Left kidney (tissue), 8 donors: ENCODE results near the gene REM1. TPM values are rescaled to one million over a fixed set of nuclear protein-coding genes. Genes with fewer than 3 reads are reported as not detected.
"Not testable (repeated sequence)": the region's sequence is repeated elsewhere in the genome, so short reads cannot be mapped to it uniquely, and the experiment has no call there.

Experiments used
- DNase-seq: peaks from one replicate; pipeline ENCODE4 v3.0.0-alpha.2; 2013
- long read RNA-seq, 8 donors: transcript quantifications; one replicate each; lab custom pipeline, GENCODE V29; 2026
- polyA plus RNA-seq: library from polyadenylated mRNA; unstranded; fragments of 120-200 nt; gene quantifications from one replicate; pipeline ENCODE4 v1.2.1, GENCODE V29; 2013; ENCODE audit not compliant: insufficient read length

Gene REM1, protein sequence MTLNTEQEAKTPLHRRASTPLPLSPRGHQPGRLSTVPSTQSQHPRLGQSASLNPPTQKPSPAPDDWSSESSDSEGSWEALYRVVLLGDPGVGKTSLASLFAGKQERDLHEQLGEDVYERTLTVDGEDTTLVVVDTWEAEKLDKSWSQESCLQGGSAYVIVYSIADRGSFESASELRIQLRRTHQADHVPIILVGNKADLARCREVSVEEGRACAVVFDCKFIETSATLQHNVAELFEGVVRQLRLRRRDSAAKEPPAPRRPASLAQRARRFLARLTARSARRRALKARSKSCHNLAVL
- 0.28 TPM for polyA plus RNA-seq
- long read RNA-seq, donor 1, partial matches to known transcripts = 0 of 1 reads
- long read RNA-seq, donor 1, other reads (novel, unspliced or antisense) = 0 of 1 reads
- long read RNA-seq, donor 2 = 0 reads
- long read RNA-seq, donor 3 = 0 reads
- long read RNA-seq, donor 4 = 0 reads
- long read RNA-seq, donor 5 = 0 reads
- long read RNA-seq, donor 6 = 0 reads
- long read RNA-seq, donor 7, partial matches to known transcripts = 0 of 1 reads
- long read RNA-seq, donor 7, other reads (novel, unspliced or antisense) = 0 of 1 reads
- long read RNA-seq, donor 8 = 0 reads

DNA sequence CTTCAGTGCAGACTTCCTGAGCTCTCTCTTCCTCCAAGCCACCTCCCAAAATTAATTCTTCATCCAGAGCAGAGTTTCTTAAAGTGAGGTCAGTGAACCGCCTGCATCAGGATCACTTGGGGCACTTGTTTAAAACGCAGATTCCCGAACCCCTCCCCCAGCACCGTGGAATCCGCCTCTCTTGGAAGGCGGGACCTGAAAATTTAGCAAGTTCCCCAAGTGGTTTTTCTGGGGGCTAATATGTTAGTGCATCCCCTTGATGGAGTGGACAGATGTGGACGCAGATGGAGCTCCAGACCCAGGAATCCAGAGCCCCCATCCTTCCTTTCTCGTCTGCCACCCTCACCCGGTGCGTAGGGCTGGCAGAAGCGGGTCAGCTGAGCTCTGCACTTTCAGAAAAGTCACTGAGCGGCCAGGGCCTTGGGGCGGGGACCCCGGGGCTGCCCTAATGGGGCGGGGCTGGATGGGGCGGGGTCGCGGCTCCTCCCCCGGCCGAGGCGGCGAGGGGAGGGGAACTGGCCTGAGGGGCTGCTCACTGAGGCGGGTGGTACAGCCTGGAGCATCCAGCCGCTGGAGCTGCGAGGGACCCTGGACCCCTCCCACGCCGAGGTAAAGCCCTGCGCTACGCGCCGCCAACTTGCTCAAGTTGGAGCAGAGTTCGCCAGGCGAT, at the start of gene REM1, which contains the start of gene DEFB124:
Gene REM1 (plus strand): TSS at position 531 of the 670 bp plus-strand sequence. CDS start 1,158 bp downstream, outside the sequence.
Gene DEFB124 (minus strand): TSS at position 370 of the 670 bp plus-strand sequence. CDS start 2,114 bp downstream, outside the sequence.
- DNase-seq = peak; percentile 41

DNA sequence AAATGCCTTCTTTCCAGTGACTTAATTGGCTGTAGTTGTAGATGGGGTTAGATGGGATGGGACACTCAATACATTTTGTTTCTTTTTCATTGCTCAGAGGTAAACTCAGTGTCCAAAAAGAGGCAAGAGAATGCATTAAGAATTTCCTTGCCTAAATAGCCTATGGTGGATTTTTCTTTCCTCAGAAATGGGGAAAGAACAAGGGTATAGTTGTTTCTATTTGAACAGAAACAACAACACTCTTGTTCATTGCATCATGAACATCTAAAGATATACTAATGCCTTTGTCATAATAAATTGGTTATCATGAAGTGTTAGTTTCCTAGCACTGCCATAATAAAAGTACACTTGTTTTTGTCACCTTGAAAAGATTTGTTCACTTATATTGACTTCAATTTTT, 49.3 kb upstream of the REM1 start:
- DNase-seq = no peak

DNA sequence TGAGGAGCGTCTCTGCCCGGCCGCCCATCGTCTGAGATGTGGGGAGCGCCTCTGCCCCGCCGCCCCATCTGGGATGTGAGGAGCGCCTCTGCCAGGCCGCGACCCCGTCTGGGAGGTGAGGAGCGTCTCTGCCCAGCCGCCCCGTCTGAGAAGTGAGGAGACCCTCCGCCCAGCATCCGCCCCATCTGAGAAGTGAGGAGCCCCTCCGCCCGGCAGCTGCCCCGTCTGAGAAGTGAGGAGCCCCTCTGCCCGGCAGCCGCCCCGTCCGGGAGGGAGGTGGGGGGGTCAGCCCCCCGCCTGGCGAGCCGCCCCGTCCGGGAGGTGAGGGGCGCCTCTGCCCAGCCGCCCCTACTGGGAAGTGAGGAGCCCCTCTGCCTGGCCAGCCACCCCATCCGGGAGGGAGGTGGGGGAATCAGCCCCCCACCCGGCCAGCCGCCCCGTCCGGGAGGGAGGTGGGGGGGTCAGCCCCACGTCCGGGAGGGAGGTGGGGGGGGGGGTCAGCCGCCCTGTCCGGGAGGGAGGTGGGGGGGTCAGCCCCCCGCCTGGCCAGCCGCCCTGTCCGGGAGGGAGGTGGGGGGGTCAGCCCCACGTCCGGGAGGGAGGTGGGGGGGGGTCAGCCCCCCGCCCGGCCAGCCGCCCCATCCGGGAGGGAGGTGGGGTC, 48.1 kb upstream of the REM1 start:
- not testable (repeated sequence) for DNase-seq

DNA sequence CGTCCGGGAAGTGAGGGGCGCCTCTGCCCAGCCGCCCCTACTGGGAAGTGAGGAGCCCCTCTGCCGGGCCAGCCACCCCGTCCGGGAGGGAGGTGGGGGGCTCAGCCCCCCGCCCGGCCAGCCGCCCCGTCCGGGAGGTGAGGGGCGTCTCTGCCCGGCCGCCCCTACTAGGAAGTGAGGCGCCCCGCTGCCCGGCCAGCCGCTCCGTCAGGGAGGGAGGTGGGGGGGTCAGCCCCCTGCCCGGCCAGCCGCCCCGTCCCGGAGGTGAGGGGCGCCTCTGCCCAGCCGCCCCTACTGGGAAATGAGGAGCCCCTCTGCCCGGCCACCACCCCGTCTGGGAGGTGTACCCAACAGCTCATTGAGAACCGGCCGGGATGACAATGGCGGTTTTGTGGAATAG, 47.5 kb upstream of the REM1 start:
- DNase-seq = not testable (repeated sequence)

DNA sequence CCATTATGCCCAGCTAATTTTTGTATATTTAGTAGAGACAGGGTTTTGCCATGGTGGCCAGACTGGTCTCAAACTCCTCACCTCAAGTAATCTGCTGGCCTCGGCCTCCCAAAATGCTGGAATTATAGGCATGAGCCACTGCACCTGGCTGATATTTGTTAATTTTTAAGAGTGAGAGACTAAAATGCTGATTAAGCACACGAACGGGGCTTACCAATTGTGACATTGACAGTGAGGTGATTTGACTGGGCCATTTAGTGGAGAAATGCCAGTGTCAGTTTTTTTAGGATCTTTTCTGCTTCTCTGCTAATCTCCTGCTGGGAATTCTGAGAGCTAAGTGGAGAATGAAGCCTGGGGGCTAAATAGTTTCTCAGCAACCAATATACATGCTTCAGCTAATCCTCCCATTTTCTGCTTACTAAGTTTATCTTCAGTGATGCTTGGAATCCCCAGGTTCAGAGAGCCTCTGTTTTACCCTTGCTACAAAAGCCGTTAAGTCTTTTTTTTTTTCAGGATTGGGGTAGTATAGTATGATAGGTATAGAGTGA, 44.4 kb upstream of the REM1 start:
- no peak for DNase-seq

DNA sequence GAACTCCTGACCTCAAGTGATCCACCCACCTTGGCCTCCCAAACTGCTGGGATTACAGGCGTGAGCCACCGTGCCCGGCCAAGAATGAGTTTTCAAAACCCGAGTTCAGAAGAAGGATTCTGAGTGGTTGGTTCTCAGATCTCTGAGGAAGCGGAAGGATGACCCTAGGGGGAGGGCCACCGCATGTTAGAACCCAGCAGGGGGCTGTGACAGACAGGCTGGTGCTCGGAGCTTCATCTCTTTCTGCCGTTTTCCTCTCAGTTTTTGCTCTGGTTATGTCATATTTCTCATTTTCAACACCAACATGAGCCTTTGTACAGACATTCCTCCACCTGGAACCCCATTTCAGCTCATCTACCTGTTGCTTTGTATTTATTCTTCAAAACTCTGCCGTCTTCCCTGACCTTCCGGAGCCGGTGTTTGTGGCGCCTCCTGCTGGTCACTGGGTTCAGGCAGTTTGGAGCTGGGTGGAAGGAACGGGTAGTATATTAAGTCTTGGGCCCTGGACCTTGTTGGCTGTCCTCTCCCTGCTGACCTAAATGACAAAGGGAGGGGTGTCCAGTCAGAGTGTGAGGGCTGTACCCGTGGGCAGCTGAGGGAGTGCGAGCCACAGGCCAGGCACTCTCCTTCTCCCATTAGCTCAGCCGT, 35.0 kb upstream of the REM1 start, which contains the start of gene DEFB123:
Gene DEFB123 (plus strand): TSS at position 621 of the 648 bp plus-strand sequence. CDS start 67 bp downstream, outside the sequence.
- no peak for DNase-seq

DNA sequence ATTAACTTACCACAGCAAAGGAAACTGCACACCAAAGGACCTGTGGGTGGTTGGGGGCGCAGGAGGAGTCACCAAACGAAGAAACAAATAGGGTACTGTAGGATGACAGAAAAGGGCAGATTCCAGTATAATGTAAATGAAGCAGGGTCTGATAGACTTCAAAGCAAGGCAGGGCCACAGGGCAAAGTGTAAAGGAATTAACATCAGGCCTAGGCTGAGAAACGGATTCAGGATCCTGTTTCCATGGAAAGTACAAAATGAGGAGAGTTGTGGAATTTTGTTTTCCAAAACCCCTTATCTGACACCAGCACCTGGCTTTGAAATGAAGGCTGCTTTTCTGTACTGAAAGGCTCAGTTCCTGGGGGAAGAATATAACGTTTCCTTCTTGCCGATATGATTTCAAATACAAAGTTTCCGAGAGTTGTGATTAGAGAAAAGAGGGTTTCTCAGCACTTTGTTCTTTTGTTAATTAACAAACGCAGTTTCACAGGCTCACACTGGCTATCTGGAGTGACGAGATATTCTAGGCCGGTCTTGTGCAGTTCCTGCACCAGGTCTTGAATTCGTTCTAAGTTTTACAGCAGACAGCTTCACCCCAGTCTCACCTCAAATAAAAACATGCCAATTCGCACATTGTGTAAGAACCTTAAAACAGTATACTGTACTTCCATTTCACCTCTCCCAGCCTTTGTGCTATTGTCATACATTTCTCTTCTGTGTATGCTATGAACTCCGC, 28.8 kb upstream of the REM1 start:
- no peak for DNase-seq

DNA sequence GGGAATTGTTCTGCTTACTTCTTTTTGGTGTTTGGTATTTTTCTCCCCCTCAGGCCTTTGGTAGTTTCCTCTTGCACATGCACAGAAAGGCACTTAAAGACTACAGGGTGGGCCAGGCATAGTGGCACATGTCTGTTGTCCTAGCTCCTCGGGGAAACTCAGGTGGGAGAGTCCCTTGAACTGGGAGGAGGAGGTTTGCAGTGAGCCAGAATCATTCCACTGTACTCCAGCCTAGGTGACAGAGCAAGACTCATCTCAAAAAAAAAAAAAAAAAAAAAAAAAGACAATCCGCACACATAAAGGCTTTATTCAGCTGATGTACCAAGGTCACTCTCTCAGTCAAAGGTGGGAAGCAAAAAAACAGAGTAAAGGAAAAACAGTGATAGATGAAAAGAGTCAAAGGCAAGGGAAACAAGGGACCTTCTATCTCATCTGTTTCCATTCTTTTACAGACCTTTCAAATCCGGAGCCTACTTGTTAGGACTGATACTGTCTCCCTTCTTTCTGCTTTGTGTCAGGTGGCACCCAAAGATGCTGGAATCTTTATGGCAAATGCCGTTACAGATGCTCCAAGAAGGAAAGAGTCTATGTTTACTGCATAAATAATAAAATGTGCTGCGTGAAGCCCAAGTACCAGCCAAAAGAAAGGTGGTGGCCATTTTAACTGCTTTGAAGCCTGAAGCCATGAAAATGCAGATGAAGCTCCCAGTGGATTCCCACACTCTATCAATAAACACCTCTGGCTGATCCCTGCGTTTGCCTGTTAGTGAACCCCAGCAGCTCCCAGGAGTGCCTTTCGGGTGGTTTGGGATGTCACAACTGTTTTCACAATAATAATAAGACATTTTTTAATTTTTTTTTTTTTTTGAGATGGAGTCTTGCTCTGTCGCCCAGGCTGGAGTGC, 25.3 kb upstream of the REM1 start:
- no peak for DNase-seq

DNA sequence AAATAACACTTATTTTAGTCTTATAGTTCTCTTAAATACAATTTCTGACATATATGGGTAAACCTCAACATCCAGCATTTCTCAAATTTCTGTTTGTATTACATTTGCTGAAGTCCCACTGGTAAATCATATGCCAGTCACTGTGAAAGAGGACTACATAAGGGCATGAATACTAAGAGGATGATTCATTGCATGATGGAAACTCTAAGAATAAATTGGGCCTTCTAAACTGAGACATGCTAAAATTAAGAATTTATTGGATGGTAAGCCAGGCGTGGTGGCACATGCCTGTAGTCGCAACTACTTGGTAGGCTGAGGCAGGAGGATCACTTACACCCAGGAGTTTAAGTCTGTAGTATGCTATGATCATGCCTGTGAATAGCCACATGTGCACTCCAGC, 22.5 kb upstream of the REM1 start:
- DNase-seq = no peak

DNA sequence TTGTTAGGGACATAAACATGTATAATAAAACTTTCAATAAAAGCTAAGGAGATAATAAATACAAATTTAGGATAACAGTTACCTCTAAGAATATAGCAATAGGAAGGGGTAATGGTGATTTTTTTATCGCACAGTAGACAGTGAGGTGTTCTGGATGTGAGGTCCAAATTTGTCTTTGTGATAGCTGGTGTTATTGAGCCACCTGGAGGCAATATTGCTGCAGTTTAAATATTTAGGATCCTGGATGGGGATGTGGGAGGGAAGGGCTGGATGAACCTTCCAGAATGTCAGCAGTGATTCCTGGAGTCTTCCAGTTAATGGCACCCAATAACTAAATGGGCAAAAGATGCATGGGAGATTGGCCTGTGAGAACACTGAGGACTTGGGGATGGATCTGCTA, 20.7 kb upstream of the REM1 start:
- DNase-seq = no peak

DNA sequence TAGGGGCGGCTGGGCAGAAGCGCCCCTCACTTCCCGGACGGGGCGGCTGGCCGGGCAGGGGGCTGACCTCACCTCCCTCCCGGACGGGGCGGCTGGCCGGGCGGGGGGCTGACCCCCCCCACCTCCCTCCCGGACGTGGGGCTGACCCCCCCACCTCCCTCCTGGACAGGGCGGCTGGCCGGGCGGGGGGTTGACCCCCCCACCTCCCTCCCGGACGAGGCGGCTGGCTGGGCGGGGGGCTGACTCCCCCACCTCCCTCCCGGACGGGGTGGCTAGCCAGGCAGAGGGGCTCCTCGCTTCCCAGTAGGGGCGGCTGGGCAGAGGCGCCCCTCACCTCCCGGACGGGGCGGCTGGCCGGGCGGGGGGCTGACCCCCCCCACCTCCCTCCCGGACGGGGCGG, 4.1 kb upstream of the REM1 start:
- DNase-seq = not testable (repeated sequence)

DNA sequence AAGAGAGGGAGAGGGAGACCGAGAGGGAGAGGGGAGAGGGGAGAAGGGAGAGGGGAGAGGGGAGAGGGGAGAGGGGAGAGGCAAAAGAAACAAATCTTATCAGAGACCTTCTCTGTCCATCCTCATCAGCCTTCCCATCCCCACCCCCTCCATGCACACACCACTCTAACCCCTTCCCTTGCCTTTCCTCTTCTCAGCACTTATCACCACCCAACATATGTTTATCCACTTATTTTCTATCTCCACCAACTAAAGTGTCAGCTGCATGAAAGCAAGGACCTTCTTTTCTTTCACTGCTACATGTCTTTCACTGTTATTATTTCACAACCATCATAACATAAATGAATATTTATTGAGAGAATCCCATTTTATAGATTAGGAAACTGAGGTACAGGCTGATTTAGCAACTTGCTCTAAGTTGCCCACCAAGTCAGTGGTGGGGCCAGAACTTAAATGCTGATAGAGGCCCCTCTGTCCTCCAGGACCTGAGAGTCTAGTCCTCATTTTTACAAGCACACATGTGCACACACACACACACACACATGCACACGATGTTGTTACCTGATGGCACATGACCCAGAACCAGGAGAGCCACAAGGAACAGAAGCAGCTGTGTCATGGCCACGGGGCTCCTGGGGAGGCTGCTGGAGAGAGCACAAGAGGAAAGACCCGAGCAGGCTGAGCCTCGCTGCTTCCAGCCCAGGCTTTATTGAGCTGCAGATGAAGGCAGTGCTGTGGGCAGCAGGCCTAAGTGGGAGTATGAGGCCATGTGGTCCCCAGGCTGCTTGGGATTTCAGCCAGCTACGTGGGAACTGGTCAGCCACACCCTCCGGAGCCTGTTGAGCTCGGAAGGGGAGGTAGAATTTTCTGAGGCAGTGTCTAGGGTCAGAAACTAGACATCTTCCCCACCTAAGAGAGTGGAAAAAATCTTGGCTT, 2.4 kb upstream of the REM1 start:
- DNase-seq = no peak

DNA sequence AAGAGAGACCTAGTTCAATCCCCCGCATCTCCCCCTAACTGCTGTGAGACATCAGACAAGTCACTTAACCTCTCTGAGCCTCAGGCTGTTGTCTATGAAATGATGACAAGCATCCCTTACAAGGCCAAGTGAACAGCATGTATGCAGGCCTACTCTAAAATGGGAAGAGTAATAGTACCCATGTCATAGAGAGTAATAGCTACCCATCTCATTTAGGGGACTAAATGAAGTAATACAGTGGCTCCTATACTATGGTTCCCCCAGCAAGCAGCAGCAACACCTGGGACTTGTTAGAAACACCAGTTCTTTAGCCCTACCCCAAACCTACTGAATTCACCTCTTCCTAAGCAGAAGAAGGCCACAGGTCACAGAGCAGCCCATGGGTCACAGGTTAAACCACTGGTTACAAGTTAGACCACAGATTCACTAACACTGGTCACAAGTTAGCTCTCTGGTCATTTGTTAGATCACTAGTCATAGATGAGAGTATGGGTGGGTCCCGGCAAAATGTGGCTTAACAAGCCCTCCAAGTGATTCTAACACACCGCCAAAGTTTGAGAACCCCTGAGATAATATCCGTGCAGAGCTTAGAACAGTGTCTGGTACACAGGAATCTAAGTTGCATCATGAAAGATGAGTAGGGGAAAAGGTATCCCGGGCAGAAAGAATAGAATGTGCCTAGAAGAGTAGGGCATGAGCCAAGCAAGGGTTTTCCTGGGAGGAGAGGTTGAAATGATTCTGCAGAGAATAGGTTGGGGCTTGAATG, 1.6 kb upstream of the REM1 start:
- no peak for DNase-seq

DNA sequence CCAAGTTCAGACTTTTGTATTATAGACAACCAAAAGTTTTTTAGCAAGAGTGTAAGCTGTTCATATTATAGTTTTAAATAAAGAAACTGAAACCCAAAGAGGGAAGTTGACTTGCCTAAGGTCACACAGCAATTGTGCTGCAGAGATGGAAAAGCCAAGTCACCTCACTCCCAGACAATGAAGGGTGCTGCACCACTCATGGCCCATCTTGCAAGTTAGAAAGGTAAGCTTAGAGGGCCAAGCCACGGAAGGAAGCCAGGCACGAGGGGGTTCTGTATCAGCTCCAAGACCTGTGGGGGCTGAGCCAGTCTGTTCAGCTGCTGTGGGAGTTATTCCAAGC, 1.0 kb upstream of the REM1 start:
- no peak for DNase-seq

DNA sequence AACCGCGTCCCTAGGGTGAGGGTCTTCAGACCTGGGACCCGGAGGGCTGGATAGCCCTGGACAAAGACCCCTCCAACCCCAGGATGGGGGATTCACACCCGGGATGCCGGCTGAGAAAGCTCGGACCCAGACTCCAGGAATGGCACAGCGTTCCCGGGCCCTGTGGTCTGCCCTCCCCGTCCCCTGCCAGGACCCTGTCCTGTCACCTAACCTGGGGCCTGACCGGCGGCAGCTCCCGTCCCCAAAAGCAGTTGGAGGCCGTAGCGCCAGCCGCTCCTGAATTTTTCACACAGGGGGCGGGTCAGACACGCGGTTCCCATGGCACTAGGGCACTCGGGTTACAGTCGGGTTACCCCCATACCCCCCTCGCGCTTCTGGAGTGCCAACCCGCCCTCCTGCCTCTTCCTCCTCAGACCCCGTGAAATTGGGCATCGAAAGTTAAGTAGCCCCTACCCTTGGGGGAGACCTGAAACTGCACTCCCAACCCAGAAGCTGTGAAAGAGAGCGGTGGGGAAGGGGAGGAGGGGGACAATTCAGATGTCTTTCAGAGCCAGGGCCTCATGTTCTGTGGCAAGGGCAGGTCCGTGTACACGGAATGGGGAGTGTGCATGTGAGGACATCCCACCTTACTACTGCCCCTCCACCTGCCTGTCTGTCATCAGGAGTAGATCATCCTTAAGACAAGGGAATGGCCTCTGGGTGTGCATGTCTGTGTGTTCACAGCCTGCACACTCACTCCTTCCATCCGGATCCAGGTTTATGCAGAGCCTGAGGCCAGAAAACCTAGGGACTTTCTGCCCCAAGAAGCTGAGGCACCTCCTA, 595 bp downstream of the REM1 start:
- DNase-seq = no peak

DNA sequence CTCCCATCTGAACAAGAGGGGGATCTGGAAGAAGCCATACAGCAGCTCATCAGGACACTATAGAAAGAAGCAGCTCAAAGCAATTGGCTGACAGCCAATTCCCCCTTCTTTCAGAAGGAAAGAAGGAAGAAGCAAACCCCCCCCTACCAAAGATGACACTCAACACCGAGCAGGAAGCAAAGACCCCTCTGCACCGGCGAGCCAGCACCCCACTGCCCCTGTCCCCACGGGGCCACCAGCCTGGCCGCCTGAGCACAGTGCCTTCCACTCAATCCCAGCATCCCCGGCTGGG, 1.2 kb downstream of the REM1 start:
- no peak for DNase-seq

DNA sequence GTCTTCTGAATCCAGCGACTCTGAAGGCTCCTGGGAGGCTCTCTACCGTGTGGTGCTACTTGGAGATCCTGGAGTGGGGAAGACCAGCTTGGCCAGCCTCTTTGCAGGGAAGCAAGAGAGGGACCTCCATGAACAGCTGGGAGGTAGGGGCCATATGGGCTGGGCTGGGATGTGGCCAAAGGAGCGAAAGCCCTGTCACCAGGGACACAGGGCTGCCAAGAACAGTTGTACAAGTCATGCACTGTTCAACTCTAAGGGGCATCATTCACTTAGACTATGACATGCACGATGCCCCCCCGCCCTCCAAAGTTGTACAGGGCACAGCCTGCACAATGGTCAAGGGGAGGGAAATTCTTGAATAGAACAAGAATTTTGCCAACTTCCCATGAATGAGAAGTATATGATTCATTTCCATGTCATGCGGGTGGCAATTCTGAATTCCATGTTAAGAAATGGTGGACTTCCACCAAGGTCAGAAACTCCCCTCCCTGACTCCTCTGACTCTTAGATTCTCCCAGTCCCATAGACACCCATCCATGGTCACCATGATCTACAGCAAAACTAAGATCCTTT, 1.6 kb downstream of the REM1 start:
- no peak for DNase-seq
